CD4-positive, alpha-beta T cell (primary cell): Measurements from ENCODE around the gene ATRX. TPM values are rescaled to one million over a fixed set of nuclear protein-coding genes. Genes with fewer than 3 reads are reported as not detected.
A peak's percentile ranks its signal among the peaks of the same experiment; 100 is the strongest.

Source experiments
- ATAC-seq: fragments of 200-7000 bp; cut with Tn5 transposase; one replicate; pipeline ENCODE4 v1.10.0; 2022; ENCODE audit warnings: mild to moderate bottlenecking; ENCODE audit not compliant: poor library complexity
- CTCF ChIA-PET: fragments of 350-600 bp; sonication (Branson Sonifier 250); formaldehyde crosslinking; loops from one replicate; lab custom pipeline; 2021; ENCODE audit warnings: antibody characterized with exemption, inconsistent platforms; lab: Charles Lee
- POLR2A ChIA-PET: fragments of 350-600 bp; sonication (Branson Sonifier 250); formaldehyde crosslinking; loops from one replicate; lab custom pipeline; 2021; ENCODE audit warnings: antibody characterized with exemption, inconsistent platforms; lab: Charles Lee
- DNase-seq, 14 experiments: peaks; one replicate each; pipeline ENCODE4 v3.0.0-alpha.2; 2013 to 2020; ENCODE audit warnings: mixed read lengths in 2 of 14
- H3K27ac ChIP-seq, 2 donors: one replicate each; pipeline versions ENCODE4 v1.5.1 to v1.7.0; 2013; ENCODE audit warnings: low read length in 2 of 2, low read depth in 1 of 2, mild to moderate bottlenecking in 1 of 2
- H3K27me3 ChIP-seq, 2 experiments: 1 replicate in 1 of 2; 2 replicates in 1 of 2; pipeline versions ENCODE4 v1.6.1 to v1.7.0; 2013; ENCODE audit warnings: low read length in 2 of 2, control low read depth in 1 of 2, mild to moderate bottlenecking in 1 of 2, moderate library complexity in 1 of 2; ENCODE audit not compliant: insufficient read depth in 2 of 2, control insufficient read depth in 1 of 2
- H3K36me3 ChIP-seq: one replicate; pipeline ENCODE4 v1.6.1; 2013; ENCODE audit warnings: low read length, control low read depth; ENCODE audit not compliant: insufficient read depth
- H3K4me1 ChIP-seq: one replicate; pipeline ENCODE4 v1.6.1; 2013; ENCODE audit warnings: low read length, control low read depth; ENCODE audit not compliant: insufficient read depth
- H3K4me3 ChIP-seq: one replicate; pipeline ENCODE4 v1.5.1; 2013; ENCODE audit warnings: mild to moderate bottlenecking, low read length, moderate library complexity
- H3K9me3 ChIP-seq, 2 experiments: 1 replicate in 1 of 2; 2 replicates in 1 of 2; pipeline versions ENCODE4 v1.6.1 to v1.7.0; 2013; ENCODE audit warnings: low read length in 2 of 2, mild to moderate bottlenecking in 2 of 2, control low read depth in 1 of 2, moderate library complexity in 1 of 2; ENCODE audit not compliant: control insufficient read depth in 1 of 2, insufficient read depth in 1 of 2
- H3K27ac Mint-ChIP-seq: one replicate; pipeline ENCODE4 v1.8.0; 2020; ENCODE audit warnings: mixed read lengths
- H3K27me3 Mint-ChIP-seq: one replicate; pipeline ENCODE4 v1.8.0; 2021; ENCODE audit warnings: mixed read lengths
- H3K36me3 Mint-ChIP-seq: one replicate; pipeline ENCODE4 v1.8.0; 2021; ENCODE audit warnings: low read depth, mixed read lengths
- H3K4me1 Mint-ChIP-seq: one replicate; pipeline ENCODE4 v1.8.0; 2021; ENCODE audit warnings: low read depth, mixed read lengths
- H3K4me3 Mint-ChIP-seq: one replicate; pipeline ENCODE4 v1.8.0; 2020; ENCODE audit warnings: mild to moderate bottlenecking, mixed read lengths
- H3K9me3 Mint-ChIP-seq: one replicate; pipeline ENCODE4 v1.8.0; 2020; ENCODE audit warnings: mixed read lengths
- CTCF ChIP-seq: fragments of 200-600 bp; IDR thresholded peaks from one replicate; pipeline ENCODE4 v1.8.0; 2022; ENCODE audit warnings: antibody characterized with exemption, mild to moderate bottlenecking
- intact Hi-C, 2 experiments: fragments of 100-400 bp; cut with DNase I in 1 of 2; cut with micrococcal nuclease in 1 of 2; formaldehyde crosslinking; loops; one replicate each; pipeline versions ENCODE4 v1.15.1 to v1.9.0; 2023 to 2025; cut with DNase I, micrococcal nuclease
- total RNA-seq, 174 experiments: library from RNA in 2 of 174; stranded (reverse) in 2 of 174; gene quantifications; one replicate each; pipeline ENCODE4 v1.2.3 and lab custom pipeline; 2021 to 2026

ATRX gene
- total RNA-seq, 2 experiments from 2014 or later: 72.7 to 79.5 TPM

- Mint-ChIP-seq H3K4me3 (no peak overlapping the region), H3K4me1 (peaks cover 4% of the 10 kb centered on the region), H3K9me3 (no peaks in the 10 kb centered on the region), H3K27ac (no peak overlapping the region), H3K27me3 (no peaks in the 10 kb centered on the region), H3K36me3 (peaks cover 22% of the 10 kb centered on the region)
- ATAC-seq (no peak), DNase-seq (no peak)
- ChIA-PET POLR2A (no interaction called here), CTCF (no interaction called here)
- no peak overlapping the region for H3K27ac ChIP-seq
- H3K4me3 ChIP-seq: no peak overlapping the region
- H3K9me3 ChIP-seq: no peaks in the 10 kb centered on the region
- H3K27me3 ChIP-seq: no peaks in the 10 kb centered on the region
- no peak for TF ChIP-seq CTCF
- peaks cover 5% of the 10 kb centered on the region for H3K36me3 ChIP-seq
- intact Hi-C loops: loop anchor here in 1 of 2 experiments (10.0 kb wide), 1 partner anchor 109 kb away; the partner anchor contains the start of gene ATRX
- no peaks in the 10 kb centered on the region for H3K4me1 ChIP-seq
Observed at GRCh38 chrX:77675986-77676385, 110.0 kb downstream of the ATRX start.

GRCh38 chrX:77668391-77669237 is 117.4 kb downstream of the ATRX start:
- ChIA-PET POLR2A (no interaction called here), CTCF (no interaction called here)
- peak overlapping the region; percentile 52 for H3K27ac Mint-ChIP-seq
- peaks cover 10% of the 10 kb centered on the region for H3K4me1 Mint-ChIP-seq
- no peaks in the 10 kb centered on the region for H3K9me3 Mint-ChIP-seq
- no peak overlapping the region for H3K4me3 Mint-ChIP-seq
- no peak overlapping the region for H3K4me3 ChIP-seq
- H3K4me1 ChIP-seq: no peaks in the 10 kb centered on the region
- no peaks in the 10 kb centered on the region for H3K9me3 ChIP-seq
- H3K36me3 Mint-ChIP-seq: peaks cover 29% of the 10 kb centered on the region
- H3K27me3 ChIP-seq: no peaks in the 10 kb centered on the region
- H3K36me3 ChIP-seq: peaks cover 10% of the 10 kb centered on the region
- TF ChIP-seq CTCF: no peak
- no peak overlapping the region for H3K27ac ChIP-seq
- H3K27me3 Mint-ChIP-seq: no peaks in the 10 kb centered on the region
- intact Hi-C loops: no loop called here
- DNase-seq: peak in 1 of 14 experiments; percentile 1
- ATAC-seq: no peak

- peaks cover 43% of the 10 kb centered on the region for H3K36me3 Mint-ChIP-seq
- no peaks in the 10 kb centered on the region for H3K9me3 Mint-ChIP-seq
- no peak for DNase-seq
- peaks cover 5% of the 10 kb centered on the region for H3K4me1 Mint-ChIP-seq
- no peaks in the 10 kb centered on the region for H3K27me3 ChIP-seq
- peaks cover 5% of the 10 kb centered on the region for H3K36me3 ChIP-seq
- H3K4me1 ChIP-seq: no peaks in the 10 kb centered on the region
- CTCF ChIA-PET: interaction anchor here (0.5 kb wide), 1 partner anchor 103 kb away, joined by 3 read pairs; no protein-coding TSS in a partner anchor
- intact Hi-C loops: no loop called here
- H3K4me3 ChIP-seq: no peak overlapping the region
- H3K27me3 Mint-ChIP-seq: no peaks in the 10 kb centered on the region
- H3K4me3 Mint-ChIP-seq: no peak overlapping the region
- no peak for ATAC-seq
- no peak for TF ChIP-seq CTCF
- POLR2A ChIA-PET: no interaction called here
- no peak overlapping the region for H3K27ac Mint-ChIP-seq
- no peaks in the 10 kb centered on the region for H3K9me3 ChIP-seq
- no peak overlapping the region for H3K27ac ChIP-seq
Observed at GRCh38 chrX:77658886-77659285, 127.1 kb downstream of the ATRX start.
